ENCODE results near the gene ZNF513.

ZNF513 gene

GRCh38 chr2:27409321-27410073, 29.0 kb upstream of the ZNF513 start, which contains the start of gene PPM1G:
TSS of gene PPM1G (minus strand) at chr2:27409591. CDS start at chr2:27409422, 169 bp downstream.
- Histone ChIP-seq H2AFZ (ENCODE audit: low read length) (peak within 1 kb of the TSS; percentile 87), H3K4me3 (ENCODE audit: low read depth, low read length, poor library complexity, severe bottlenecking) (peak within 1 kb of the TSS; percentile 100), H3K4me2 (ENCODE audit: low read length) (peak within 1 kb of the TSS; percentile 89), H3K27ac (ENCODE audit: low read depth, low read length, poor library complexity, severe bottlenecking) (peak within 1 kb of the TSS; percentile 75), H3K27me3 (ENCODE audit: insufficient read depth, low read length) (no peaks in the 10 kb centered on the region), H3K9ac (ENCODE audit: low read length) (peak within 1 kb of the TSS; percentile 99), H3K79me2 (ENCODE audit: insufficient read depth, low read length) (peaks cover 48% of the 10 kb centered on the region), H3K9me2 (ENCODE audit: low read depth, low read length) (no peaks in the 10 kb centered on the region), H4K20me1 (ENCODE audit: insufficient read depth, low read length) (no peaks in the 10 kb centered on the region), H3K9me3 (ENCODE audit: low read length) (no peaks in the 10 kb centered on the region), H3K36me3 (ENCODE audit: insufficient read depth, low read length) (peaks cover 27% of the 10 kb centered on the region), H3F3A (ENCODE audit: insufficient read depth, low read length) (no peaks in the 10 kb centered on the region), H3K4me1 (ENCODE audit: insufficient read depth, low read length, severe bottlenecking) (peaks cover 30% of the 10 kb centered on the region)
- TF ChIP-seq CTCF (IDR thresholded peaks at IDR 0.05; ENCODE audit: low read length) (no peak), EZH2 (IDR thresholded peaks at IDR 0.05; ENCODE audit: borderline replicate concordance, low read length) (no peak)

GRCh38 chr2:27408601-27409320, 28.2 kb upstream of the ZNF513 start:
- H3F3A ChIP-seq (ENCODE audit: insufficient read depth, low read length): no peaks in the 10 kb centered on the region
- peaks cover 55% of the 10 kb centered on the region for H3K79me2 ChIP-seq (ENCODE audit: insufficient read depth, low read length)
- peak overlapping the region; percentile 40 for H3K27ac ChIP-seq (ENCODE audit: low read depth, low read length, poor library complexity, severe bottlenecking)
- H4K20me1 ChIP-seq (ENCODE audit: insufficient read depth, low read length): no peaks in the 10 kb centered on the region
- H3K4me1 ChIP-seq (ENCODE audit: insufficient read depth, low read length, severe bottlenecking): peaks cover 30% of the 10 kb centered on the region
- peak overlapping the region; percentile 89 for H3K4me2 ChIP-seq (ENCODE audit: low read length)
- H3K9ac ChIP-seq (ENCODE audit: low read length): peak overlapping the region; percentile 99
- no peak overlapping the region for H2AFZ ChIP-seq (ENCODE audit: low read length)
- H3K9me2 ChIP-seq (ENCODE audit: low read depth, low read length): no peaks in the 10 kb centered on the region
- H3K27me3 ChIP-seq (ENCODE audit: insufficient read depth, low read length): no peaks in the 10 kb centered on the region
- TF ChIP-seq EZH2 (IDR thresholded peaks at IDR 0.05; ENCODE audit: borderline replicate concordance, low read length): no peak
- no peak for TF ChIP-seq CTCF (IDR thresholded peaks at IDR 0.05; ENCODE audit: low read length)
- H3K9me3 ChIP-seq (ENCODE audit: low read length): no peaks in the 10 kb centered on the region
- H3K36me3 ChIP-seq (ENCODE audit: insufficient read depth, low read length): peaks cover 33% of the 10 kb centered on the region
- H3K4me3 ChIP-seq (ENCODE audit: low read depth, low read length, poor library complexity, severe bottlenecking): peak overlapping the region; percentile 100

GRCh38 chr2:27407798-27408491, 27.4 kb upstream of the ZNF513 start:
- peaks cover 63% of the 10 kb centered on the region for H3K79me2 ChIP-seq (ENCODE audit: insufficient read depth, low read length)
- H3K9ac ChIP-seq (ENCODE audit: low read length): peak overlapping the region; percentile 99
- H3F3A ChIP-seq (ENCODE audit: insufficient read depth, low read length): no peaks in the 10 kb centered on the region
- H3K36me3 ChIP-seq (ENCODE audit: insufficient read depth, low read length): peaks cover 41% of the 10 kb centered on the region
- no peaks in the 10 kb centered on the region for H4K20me1 ChIP-seq (ENCODE audit: insufficient read depth, low read length)
- H3K4me3 ChIP-seq (ENCODE audit: low read depth, low read length, poor library complexity, severe bottlenecking): peak overlapping the region; percentile 100
- no peak overlapping the region for H2AFZ ChIP-seq (ENCODE audit: low read length)
- no peaks in the 10 kb centered on the region for H3K9me2 ChIP-seq (ENCODE audit: low read depth, low read length)
- peak overlapping the region; percentile 89 for H3K4me2 ChIP-seq (ENCODE audit: low read length)
- H3K9me3 ChIP-seq (ENCODE audit: low read length): no peaks in the 10 kb centered on the region
- TF ChIP-seq EZH2 (IDR thresholded peaks at IDR 0.05; ENCODE audit: borderline replicate concordance, low read length) (no peak), CTCF (IDR thresholded peaks at IDR 0.05; ENCODE audit: low read length) (peak; percentile 37; the same call in 1 of the 2 replicates)
- H3K27me3 ChIP-seq (ENCODE audit: insufficient read depth, low read length): no peaks in the 10 kb centered on the region
- no peak overlapping the region for H3K27ac ChIP-seq (ENCODE audit: low read depth, low read length, poor library complexity, severe bottlenecking)
- peaks cover 30% of the 10 kb centered on the region for H3K4me1 ChIP-seq (ENCODE audit: insufficient read depth, low read length, severe bottlenecking)

All from OCI-LY1 (cell line).